ENCODE data around the gene CLIP4. TPM values are rescaled to one million over a fixed set of nuclear protein-coding genes. Genes with fewer than 3 reads are reported as not detected.
A peak's percentile ranks its signal among the peaks of the same experiment; 100 is the strongest.

Gene CLIP4
- total RNA-seq = 10 to 100 TPM; 45.4 to 84.0 (median 61.3) TPM

- no peak for TF ChIP-seq CTCF (IDR thresholded peaks at IDR 0.05)
- DNase-seq (ENCODE audit: low spot score) (no peak), ATAC-seq (ENCODE audit: low FRiP score) (peak; percentile 83)
These were observed at the start of gene CLIP4 for GRCh38 chr2:29114946-29115609. Gene CLIP4 (plus strand): TSS chr2:29115415. CDS start chr2:29121389, 5,974 bp downstream.

GRCh38 chr2:29066271-29066860, 48.8 kb upstream of the CLIP4 start:
- no peak for DNase-seq (ENCODE audit: low spot score)
- no peak for TF ChIP-seq CTCF (IDR thresholded peaks at IDR 0.05)
- peak; percentile 41 for ATAC-seq (ENCODE audit: low FRiP score)

GRCh38 chr2:29066997-29067605, 48.1 kb upstream of the CLIP4 start:
- DNase-seq (ENCODE audit: low spot score) (no peak), ATAC-seq (ENCODE audit: low FRiP score) (no peak)
- no peak for TF ChIP-seq CTCF (IDR thresholded peaks at IDR 0.05)

GRCh38 chr2:29068513-29068912, 46.7 kb upstream of the CLIP4 start:
- no peak for TF ChIP-seq CTCF (IDR thresholded peaks at IDR 0.05)
- ATAC-seq (ENCODE audit: low FRiP score) (no peak), DNase-seq (ENCODE audit: low spot score) (no peak)

GRCh38 chr2:29070526-29070925, 44.7 kb upstream of the CLIP4 start:
- ATAC-seq (ENCODE audit: low FRiP score) (no peak), DNase-seq (ENCODE audit: low spot score) (no peak)
- TF ChIP-seq CTCF (IDR thresholded peaks at IDR 0.05) = no peak

- DNase-seq (ENCODE audit: low spot score) (no peak), ATAC-seq (ENCODE audit: low FRiP score) (no peak)
- TF ChIP-seq CTCF (IDR thresholded peaks at IDR 0.05) = no peak
These were observed 43.9 kb upstream of the CLIP4 start for GRCh38 chr2:29071032-29071975.
